Measurements from ENCODE around the gene MRPL10.

Gene MRPL10

GRCh38 chr17:47813077-47813476 lies 18.3 kb downstream of the MRPL10 start:
- no peak overlapping the region for H3K27ac ChIP-seq (ENCODE audit: low read length)
- ATAC-seq (ENCODE audit: insufficient read depth, low read depth) (no peak), DNase-seq (no peak)
- H3K27me3 ChIP-seq (ENCODE audit: insufficient read depth, low read length, poor library complexity), result no peaks in the 10 kb centered on the region
- H3K36me3 ChIP-seq (ENCODE audit: insufficient read depth, low read length), result peaks cover 73% of the 10 kb centered on the region
- H3K4me2 ChIP-seq (ENCODE audit: insufficient read depth, low read length), result no peak overlapping the region
- no peaks in the 10 kb centered on the region for H3K4me1 ChIP-seq (ENCODE audit: insufficient read depth, low read length)
- TF ChIP-seq EZH2 (IDR thresholded peaks at IDR 0.05; ENCODE audit: borderline replicate concordance, low read depth, low read length, severe bottlenecking) (no peak), CTCF (IDR thresholded peaks at IDR 0.05; ENCODE audit: borderline replicate concordance, extremely low read depth, low read length, poor library complexity, severe bottlenecking) (no peak)
- no peak overlapping the region for H3K4me3 ChIP-seq (ENCODE audit: low read depth in 1 of 2, low read length in 2 of 2)
- H3K79me2 ChIP-seq (ENCODE audit: insufficient read depth, low read length), result no peaks in the 10 kb centered on the region
- no peak overlapping the region for H3K9ac ChIP-seq (ENCODE audit: low read depth, low read length)
- no peaks in the 10 kb centered on the region; the same call in 1 of the 2 replicates for H4K20me1 ChIP-seq (ENCODE audit: insufficient read depth, low read length)
- H3K9me3 ChIP-seq (ENCODE audit: insufficient read depth, low read length, severe bottlenecking), result no peaks in the 10 kb centered on the region
- H2AFZ ChIP-seq (ENCODE audit: low read depth, low read length), result no peak overlapping the region

GRCh38 chr17:47812146-47812920 lies 19.0 kb downstream of the MRPL10 start:
- ATAC-seq (ENCODE audit: insufficient read depth, low read depth) (no peak), DNase-seq (no peak)
- H3K9me3 ChIP-seq (ENCODE audit: insufficient read depth, low read length, severe bottlenecking), result no peaks in the 10 kb centered on the region
- no peaks in the 10 kb centered on the region for H3K27me3 ChIP-seq (ENCODE audit: insufficient read depth, low read length, poor library complexity)
- no peak overlapping the region for H3K9ac ChIP-seq (ENCODE audit: low read depth, low read length)
- H3K4me2 ChIP-seq (ENCODE audit: insufficient read depth, low read length), result no peak overlapping the region
- TF ChIP-seq CTCF (IDR thresholded peaks at IDR 0.05; ENCODE audit: borderline replicate concordance, extremely low read depth, low read length, poor library complexity, severe bottlenecking) (no peak), EZH2 (IDR thresholded peaks at IDR 0.05; ENCODE audit: borderline replicate concordance, low read depth, low read length, severe bottlenecking) (no peak)
- peaks cover 72% of the 10 kb centered on the region for H3K36me3 ChIP-seq (ENCODE audit: insufficient read depth, low read length)
- H3K27ac ChIP-seq (ENCODE audit: low read length), result no peak overlapping the region
- H3K79me2 ChIP-seq (ENCODE audit: insufficient read depth, low read length), result no peaks in the 10 kb centered on the region
- no peaks in the 10 kb centered on the region; the same call in 1 of the 2 replicates for H4K20me1 ChIP-seq (ENCODE audit: insufficient read depth, low read length)
- no peak overlapping the region for H2AFZ ChIP-seq (ENCODE audit: low read depth, low read length)
- no peaks in the 10 kb centered on the region for H3K4me1 ChIP-seq (ENCODE audit: insufficient read depth, low read length)
- no peak overlapping the region for H3K4me3 ChIP-seq (ENCODE audit: low read depth in 1 of 2, low read length in 2 of 2)

- DNase-seq (no peak), ATAC-seq (ENCODE audit: insufficient read depth, low read depth) (no peak)
- Histone ChIP-seq H3K4me2 (ENCODE audit: insufficient read depth, low read length) (no peak overlapping the region), H2AFZ (ENCODE audit: low read depth, low read length) (no peak overlapping the region), H3K4me3 (ENCODE audit: low read depth in 1 of 2, low read length in 2 of 2) (no peak overlapping the region), H3K36me3 (ENCODE audit: insufficient read depth, low read length) (peaks cover 72% of the 10 kb centered on the region), H3K9ac (ENCODE audit: low read depth, low read length) (no peak overlapping the region), H3K79me2 (ENCODE audit: insufficient read depth, low read length) (no peaks in the 10 kb centered on the region), H4K20me1 (ENCODE audit: insufficient read depth, low read length) (no peaks in the 10 kb centered on the region; the same call in 1 of the 2 replicates), H3K4me1 (ENCODE audit: insufficient read depth, low read length) (no peaks in the 10 kb centered on the region), H3K9me3 (ENCODE audit: insufficient read depth, low read length, severe bottlenecking) (no peaks in the 10 kb centered on the region), H3K27ac (ENCODE audit: low read length) (no peak overlapping the region), H3K27me3 (ENCODE audit: insufficient read depth, low read length, poor library complexity) (no peaks in the 10 kb centered on the region)
- no peak for TF ChIP-seq CTCF (IDR thresholded peaks at IDR 0.05; ENCODE audit: borderline replicate concordance, extremely low read depth, low read length, poor library complexity, severe bottlenecking)
- TF ChIP-seq EZH2 (IDR thresholded peaks at IDR 0.05; ENCODE audit: borderline replicate concordance, low read depth, low read length, severe bottlenecking), result no peak
These were observed 19.6 kb downstream of the MRPL10 start for GRCh38 chr17:47811709-47812108.

All from DND-41 (cell line).